Naive thymus-derived CD8-positive, alpha-beta T cell (primary cell): ENCODE data around the gene LY6G6F. TPM values are rescaled to one million over a fixed set of nuclear protein-coding genes. Genes with fewer than 3 reads are reported as not detected.

ENCODE experiments used
- ATAC-seq, 2 donors: fragments of 150-1000 bp; cut with Tn5 transposase in 1 of 2; sonication (Bioruptor Pico), chemical (Tn5 transposase) in 1 of 2; 1 replicate in 1 of 2; 2 replicates in 1 of 2; pipeline ENCODE4 v1.10.0; 2021; ENCODE audit warnings: mild to moderate bottlenecking in 2 of 2, moderate library complexity in 2 of 2
- POLR2A ChIA-PET: fragments of 350-600 bp; sonication (Branson Sonifier 250); formaldehyde crosslinking; loops from one replicate; lab custom pipeline; 2021; ENCODE audit warnings: antibody characterized with exemption; lab: Charles Lee
- DNase-seq, 10 donors: peaks; one replicate each; pipeline versions ENCODE4 v3.0.0 to v3.0.0-alpha.2; 2020 to 2022
- H3K27ac Mint-ChIP-seq, 10 donors: one replicate each; pipeline ENCODE4 v1.8.0; 2020 to 2022; ENCODE audit warnings: mild to moderate bottlenecking in 10 of 10, mixed read lengths in 10 of 10, moderate library complexity in 4 of 10, inconsistent platforms in 1 of 10
- H3K27me3 Mint-ChIP-seq, 5 donors: one replicate each; pipeline ENCODE4 v1.8.0; 2021 to 2022; ENCODE audit warnings: mixed read lengths in 5 of 5
- H3K36me3 Mint-ChIP-seq, 3 donors: one replicate each; pipeline ENCODE4 v1.8.0; 2020 to 2022; ENCODE audit warnings: mixed read lengths in 3 of 3, mild to moderate bottlenecking in 2 of 3, inconsistent platforms in 1 of 3
- H3K4me1 Mint-ChIP-seq, 4 donors: one replicate each; pipeline ENCODE4 v1.8.0; 2021 to 2022; ENCODE audit warnings: mixed read lengths in 4 of 4
- H3K4me3 Mint-ChIP-seq, 10 donors: one replicate each; pipeline ENCODE4 v1.8.0; 2020 to 2022; ENCODE audit warnings: mild to moderate bottlenecking in 10 of 10, mixed read lengths in 10 of 10, moderate library complexity in 6 of 10, inconsistent platforms in 1 of 10
- H3K9me3 Mint-ChIP-seq, 9 donors: one replicate each; pipeline ENCODE4 v1.8.0; 2020 to 2022; ENCODE audit warnings: mixed read lengths in 9 of 9, mild to moderate bottlenecking in 3 of 9, inconsistent platforms in 1 of 9, moderate library complexity in 1 of 9
- polyA plus RNA-seq, 3 donors: library from polyadenylated mRNA; unstranded; fragments of 300-500 nt; fragmentation: Illumina TruSeq; gene quantifications; one replicate each; pipeline ENCODE4 v1.2.3, GENCODE V29; 2021
- total RNA-seq, 8 experiments: library from RNA in 2 of 8; stranded (reverse) in 2 of 8; gene quantifications; one replicate each; pipeline ENCODE4 v1.2.3 and lab custom pipeline; 2021 to 2026

LY6G6F gene
- total and polyA plus RNA-seq, 5 experiments from 2014 or later, result not detected

DNA sequence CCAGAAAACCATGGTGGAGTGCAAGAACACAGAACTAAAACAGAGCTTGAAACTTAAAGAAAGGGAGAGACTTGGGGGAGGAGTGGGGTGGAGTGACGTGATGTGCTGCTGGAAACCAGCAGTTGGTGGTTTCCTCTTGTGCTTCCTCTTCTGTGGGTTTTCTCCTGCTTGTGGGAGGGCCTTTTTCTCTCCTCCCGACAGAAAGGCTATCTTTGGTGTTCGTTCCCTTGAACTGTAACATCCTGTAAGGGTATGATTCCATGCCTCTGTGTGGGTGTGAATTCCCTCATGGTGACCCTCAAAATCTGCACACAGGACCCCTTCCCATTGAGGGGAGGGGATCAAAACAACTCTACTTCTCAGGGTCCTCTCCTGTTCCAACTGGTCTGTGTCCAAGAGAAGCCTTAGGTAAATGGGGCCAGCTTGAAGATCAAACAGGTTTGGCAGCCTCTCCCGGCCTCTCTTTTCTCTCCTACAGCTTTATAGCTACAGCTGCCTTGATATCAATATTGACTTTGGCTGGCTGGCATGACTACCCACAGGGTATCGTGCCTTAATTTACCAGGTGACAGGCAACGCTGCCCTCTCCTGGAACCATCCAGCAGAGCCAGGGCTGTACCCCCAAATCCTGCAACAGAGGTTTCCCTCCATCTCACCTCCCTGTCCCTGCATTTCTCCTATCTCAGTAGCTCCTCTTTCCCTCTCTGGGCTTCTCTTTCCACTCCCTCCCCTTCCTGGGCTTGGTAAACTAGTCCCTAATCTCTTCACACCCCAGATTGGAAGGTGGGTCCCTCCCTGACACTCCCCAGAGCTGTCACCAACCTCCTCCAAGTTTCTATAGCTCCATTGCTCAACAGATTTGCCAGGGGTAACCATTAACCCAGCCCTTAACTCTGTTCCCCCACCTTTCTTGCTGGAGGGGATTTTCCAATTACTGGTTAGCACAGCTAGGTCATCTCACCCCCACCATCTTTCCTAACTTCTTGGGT, 31.6 kb downstream of the LY6G6F start:
- H3K4me3 Mint-ChIP-seq, result peak overlapping the region; percentile 89 to 99 (median 98)
- no peaks in the 10 kb centered on the region for H3K9me3 Mint-ChIP-seq
- no peaks in the 10 kb centered on the region for H3K27me3 Mint-ChIP-seq
- H3K4me1 Mint-ChIP-seq, result peaks cover 57 to 78% (median 73%) of the 10 kb centered on the region in 4 donors
- POLR2A ChIA-PET, result interaction anchor here (0.6 to 3.9 kb wide), 17 partner anchors 9 to 240 kb away, joined by 3 to 24 read pairs (median 4); partner anchors contain the start of genes ABHD16A, DDAH2, LSM2 and VARS1
- H3K36me3 Mint-ChIP-seq, result peaks cover 0 to 8% (median 1%) of the 10 kb centered on the region in 3 donors
- H3K27ac Mint-ChIP-seq, result peak overlapping the region; percentile 43 to 97 (median 86)
- ATAC-seq (peak; percentile 35 to 49), DNase-seq (peak in 9 of 10 donors; percentile 52 to 80 (median 71))

DNA sequence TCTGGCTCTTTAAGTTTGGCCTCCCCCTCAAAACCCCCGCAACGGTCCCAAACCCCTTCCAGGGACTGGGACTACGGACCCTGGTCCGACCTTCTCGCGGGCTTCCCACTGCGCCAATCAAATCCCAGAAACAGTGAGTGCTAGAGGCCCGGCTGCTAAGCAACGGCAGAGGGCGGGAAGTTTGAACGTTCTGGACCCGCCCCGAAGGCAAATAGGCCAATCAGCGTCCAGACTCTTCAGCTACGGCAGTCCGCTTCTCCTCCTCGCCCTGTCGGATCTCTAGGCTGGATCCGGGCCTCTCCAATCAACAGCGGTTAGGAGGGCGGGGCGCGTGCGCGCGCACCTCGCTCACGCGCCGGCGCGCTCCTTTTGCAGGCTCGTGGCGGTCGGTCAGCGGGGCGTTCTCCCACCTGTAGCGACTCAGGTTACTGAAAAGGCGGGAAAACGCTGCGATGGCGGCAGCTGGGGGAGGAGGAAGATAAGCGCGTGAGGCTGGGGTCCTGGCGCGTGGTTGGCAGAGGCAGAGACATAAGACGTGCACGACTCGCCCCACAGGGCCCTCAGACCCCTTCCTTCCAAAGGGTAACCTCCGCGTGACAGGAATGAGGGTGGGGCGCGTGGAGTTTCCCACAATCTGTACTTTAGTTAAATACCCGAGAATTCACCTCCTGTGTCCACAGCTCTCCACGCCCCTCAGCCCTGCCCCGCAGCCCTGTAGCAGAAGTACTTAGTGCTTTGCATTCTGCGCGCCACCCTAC, 33.2 kb downstream of the LY6G6F start, which contains the start of gene MSH5:
TSS of gene MSH5 (plus strand) at position 367 of the 758 bp plus-strand sequence. CDS start 462 bp downstream, outside the sequence.
- Mint-ChIP-seq H3K27ac (peak within 1 kb of the TSS; percentile 71 to 97 (median 91)), H3K4me1 (peaks cover 49 to 62% (median 58%) of the 10 kb centered on the region in 4 donors), H3K9me3 (no peaks in the 10 kb centered on the region), H3K4me3 (peak within 1 kb of the TSS; percentile 92 to 99 (median 98)), H3K27me3 (no peaks in the 10 kb centered on the region), H3K36me3 (peaks cover 0 to 2% (median 0%) of the 10 kb centered on the region in 3 donors)
- DNase-seq (peak; percentile 86 to 97 (median 93)), ATAC-seq (peak; percentile 91 to 94)
- POLR2A ChIA-PET, result interaction anchor here (0.6 to 3.9 kb wide), 12 partner anchors 11 to 106 kb away, joined by 3 to 24 read pairs (median 4); partner anchors contain the start of genes ABHD16A, BAG6, DDAH2 and LSM2

GRCh38 chr6:31740397-31741223, 33.9 kb downstream of the LY6G6F start:
- H3K9me3 Mint-ChIP-seq, result no peaks in the 10 kb centered on the region
- peak overlapping the region in 7 of 10 donors; percentile 9 to 97 (median 88) for H3K27ac Mint-ChIP-seq
- ATAC-seq (no peak), DNase-seq (no peak)
- H3K36me3 Mint-ChIP-seq, result peaks cover 0 to 2% (median 0%) of the 10 kb centered on the region in 3 donors
- POLR2A ChIA-PET, result interaction anchor here (0.6 to 3.9 kb wide), 8 partner anchors 12 to 95 kb away, joined by 3 to 24 read pairs (median 4); partner anchors contain the start of genes ABHD16A, DDAH2 and VARS1
- peaks cover 41 to 57% (median 51%) of the 10 kb centered on the region in 4 donors for H3K4me1 Mint-ChIP-seq
- no peaks in the 10 kb centered on the region for H3K27me3 Mint-ChIP-seq
- H3K4me3 Mint-ChIP-seq, result peak overlapping the region; percentile 92 to 99 (median 98)

GRCh38 chr6:31741815-31742214, 35.1 kb downstream of the LY6G6F start:
- no peak for ATAC-seq
- POLR2A ChIA-PET, result interaction anchor here (0.7 to 1.1 kb wide), 2 partner anchors 11 to 73 kb away, joined by 3 to 6 read pairs; no protein-coding TSS in a partner anchor
- peaks cover 32 to 47% (median 40%) of the 10 kb centered on the region in 4 donors for H3K4me1 Mint-ChIP-seq
- no peaks in the 10 kb centered on the region for H3K27me3 Mint-ChIP-seq
- H3K4me3 Mint-ChIP-seq, result peak overlapping the region in 7 of 10 donors; percentile 31 to 98 (median 57)
- H3K9me3 Mint-ChIP-seq, result no peaks in the 10 kb centered on the region
- DNase-seq, result no peak
- peaks cover 0 to 2% (median 0%) of the 10 kb centered on the region in 3 donors for H3K36me3 Mint-ChIP-seq
- H3K27ac Mint-ChIP-seq, result peak overlapping the region in 2 of 10 donors; percentile 22 to 51

DNA sequence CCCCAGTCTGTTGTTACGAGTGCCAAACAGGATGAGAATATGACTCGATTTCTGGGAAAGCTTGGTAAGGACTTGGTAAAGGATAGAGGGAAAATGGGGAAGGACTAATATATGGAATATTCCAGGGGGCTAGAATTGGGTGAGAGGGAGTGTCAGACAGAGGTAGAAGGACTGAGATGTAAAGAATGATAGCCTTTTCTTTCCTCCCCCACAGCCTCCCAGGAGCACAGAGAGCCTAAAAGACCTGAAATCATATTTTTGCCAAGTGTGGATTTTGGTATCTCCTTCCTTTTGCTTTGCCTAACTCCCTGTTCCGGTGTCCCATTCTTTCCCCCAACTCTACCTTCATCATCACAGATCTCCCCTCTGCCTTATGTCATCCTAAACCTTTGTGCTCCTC, 36.2 kb downstream of the LY6G6F start:
- Mint-ChIP-seq H3K27me3 (no peaks in the 10 kb centered on the region), H3K36me3 (peaks cover 0 to 2% (median 0%) of the 10 kb centered on the region in 3 donors), H3K4me1 (peaks cover 25 to 37% (median 30%) of the 10 kb centered on the region in 4 donors), H3K27ac (peak overlapping the region in 1 of 10 donors; percentile 32), H3K4me3 (no peak overlapping the region), H3K9me3 (no peaks in the 10 kb centered on the region)
- DNase-seq, result no peak
- POLR2A ChIA-PET, result interaction anchor here (1.1 kb wide), 1 partner anchor 10 kb away, joined by 6 read pairs; no protein-coding TSS in a partner anchor
- ATAC-seq, result no peak

DNA sequence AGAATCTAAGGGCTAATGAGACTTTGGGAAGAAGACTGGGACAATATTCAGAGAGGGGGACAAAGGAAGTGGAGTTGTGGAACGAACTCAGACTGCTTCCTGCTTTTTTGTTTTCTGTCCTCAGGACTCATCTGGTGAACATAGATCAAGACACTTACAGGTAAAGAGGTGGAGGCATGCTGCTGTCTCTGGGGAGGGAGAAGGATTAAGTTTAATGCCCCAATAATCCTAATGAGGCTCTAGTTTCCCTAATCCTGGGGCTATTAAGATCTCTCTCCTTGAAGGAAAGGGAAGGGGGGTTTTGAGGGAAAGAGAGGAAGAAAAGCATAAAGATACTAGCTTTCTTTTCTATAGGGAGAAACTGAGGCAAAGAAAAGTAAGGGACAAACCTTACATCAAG, 37.8 kb downstream of the LY6G6F start:
- Mint-ChIP-seq H3K9me3 (no peaks in the 10 kb centered on the region), H3K4me1 (peaks cover 12 to 21% (median 14%) of the 10 kb centered on the region in 4 donors), H3K4me3 (no peak overlapping the region), H3K27me3 (no peaks in the 10 kb centered on the region), H3K36me3 (peaks cover 0 to 2% (median 0%) of the 10 kb centered on the region in 3 donors), H3K27ac (no peak overlapping the region)
- POLR2A ChIA-PET, result no interaction called here
- no peak for DNase-seq
- ATAC-seq, result no peak

- Mint-ChIP-seq H3K36me3 (no peaks in the 10 kb centered on the region), H3K4me3 (no peak overlapping the region), H3K27ac (no peak overlapping the region)
These were observed 42.8 kb downstream of the LY6G6F start for GRCh38 chr6:31749301-31750036.

GRCh38 chr6:31750411-31751022, 43.9 kb downstream of the LY6G6F start:
- no peak for DNase-seq
- Mint-ChIP-seq H3K4me1 (no peaks in the 10 kb centered on the region), H3K27me3 (no peaks in the 10 kb centered on the region), H3K9me3 (no peaks in the 10 kb centered on the region), H3K4me3 (no peak overlapping the region), H3K36me3 (no peaks in the 10 kb centered on the region), H3K27ac (no peak overlapping the region)
- ATAC-seq, result no peak
- POLR2A ChIA-PET, result no interaction called here

More at GRCh38 chr6:31749301-31750036, 42.8 kb downstream of the LY6G6F start:
- Mint-ChIP-seq H3K9me3 (no peaks in the 10 kb centered on the region), H3K27me3 (no peaks in the 10 kb centered on the region), H3K4me1 (no peaks in the 10 kb centered on the region)
- DNase-seq (no peak), ATAC-seq (no peak)
- POLR2A ChIA-PET, result interaction anchor here (0.7 to 0.8 kb wide), 2 partner anchors 23 to 151 kb away, joined by 3 to 5 read pairs; no protein-coding TSS in a partner anchor

- Mint-ChIP-seq H3K36me3 (no peaks in the 10 kb centered on the region), H3K9me3 (no peaks in the 10 kb centered on the region), H3K27ac (no peak overlapping the region), H3K4me1 (no peaks in the 10 kb centered on the region), H3K27me3 (no peaks in the 10 kb centered on the region), H3K4me3 (no peak overlapping the region)
- POLR2A ChIA-PET, result interaction anchor here (1.0 kb wide), 1 partner anchor 11 kb away, joined by 6 read pairs; no protein-coding TSS in a partner anchor
- ATAC-seq, result no peak
- DNase-seq, result no peak
These were observed 46.2 kb downstream of the LY6G6F start for GRCh38 chr6:31752739-31753319.

- H3K36me3 Mint-ChIP-seq, result peaks cover 0 to 7% (median 0%) of the 10 kb centered on the region in 3 donors
- ATAC-seq (no peak), DNase-seq (no peak)
- POLR2A ChIA-PET, result interaction anchor here (0.5 kb wide), 1 partner anchor 77 kb away, joined by 9 read pairs; no protein-coding TSS in a partner anchor
- no peaks in the 10 kb centered on the region for H3K9me3 Mint-ChIP-seq
- H3K27ac Mint-ChIP-seq, result peak overlapping the region in 2 of 10 donors; percentile 11 to 47
- H3K4me3 Mint-ChIP-seq, result no peak overlapping the region
- H3K4me1 Mint-ChIP-seq, result peaks cover 0 to 12% (median 2%) of the 10 kb centered on the region in 4 donors
- peaks cover 0 to 3% (median 0%) of the 10 kb centered on the region in 5 donors for H3K27me3 Mint-ChIP-seq
These were observed 51.6 kb downstream of the LY6G6F start for GRCh38 chr6:31758281-31758680.
